Inferior parietal cortex (tissue), 1 donor: Measurements from ENCODE around the gene HCFC2.
"Not testable (repeated sequence)": the region's sequence is repeated elsewhere in the genome, so short reads cannot be mapped to it uniquely, and the experiment has no call there.

Experiments
- DNase-seq: peaks from one replicate; pipeline ENCODE4 v3.0.0-alpha.2; 2016; ENCODE audit errors: extremely low spot score

Gene HCFC2

GRCh38 chr12:104057771-104058197, 6.5 kb upstream of the HCFC2 start:
- no peak for DNase-seq

DNA sequence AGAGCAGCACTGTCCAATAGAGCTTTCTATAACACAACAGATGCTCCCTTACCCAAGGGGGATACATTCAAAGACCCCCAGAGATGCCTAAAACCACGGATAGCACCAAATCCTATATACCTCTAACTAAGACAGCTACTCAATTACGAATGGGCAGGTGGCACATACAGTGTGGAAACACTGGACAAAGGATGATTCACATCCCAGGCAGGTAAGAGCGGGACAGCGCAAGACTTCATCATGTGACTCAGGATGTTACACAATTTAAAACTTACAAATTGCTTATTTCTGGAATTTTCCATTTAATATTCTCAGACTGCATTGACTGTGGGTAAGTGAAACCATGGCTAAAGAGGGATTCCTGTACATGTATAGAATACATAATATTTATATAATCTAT, 5.5 kb upstream of the HCFC2 start:
- no peak for DNase-seq

GRCh38 chr12:104059963-104060362, 4.4 kb upstream of the HCFC2 start:
- no peak for DNase-seq

- no peak for DNase-seq
These were observed 3.5 kb upstream of the HCFC2 start for GRCh38 chr12:104060791-104061190.

DNA sequence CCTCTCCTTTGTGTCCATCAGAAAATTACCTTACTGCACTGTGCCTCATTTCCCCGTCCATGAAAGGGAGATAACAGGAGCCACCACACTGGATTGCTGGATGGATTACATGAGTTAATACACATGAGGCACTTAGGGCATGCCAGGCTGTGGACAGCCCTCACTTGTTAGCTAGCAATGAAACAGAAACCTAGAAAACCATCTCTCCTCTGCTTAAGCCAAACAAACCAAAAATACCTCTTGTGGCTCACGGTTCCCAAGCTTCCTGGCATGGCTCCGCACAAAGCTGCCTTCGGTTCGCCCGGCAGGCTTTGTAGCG, 660 bp upstream of the HCFC2 start:
- no peak for DNase-seq

GRCh38 chr12:104064842-104065427, 604 bp downstream of the HCFC2 start:
- DNase-seq: peak; percentile 8

- DNase-seq: no peak
These were observed 7.8 kb downstream of the HCFC2 start for GRCh38 chr12:104072099-104072498.

DNA sequence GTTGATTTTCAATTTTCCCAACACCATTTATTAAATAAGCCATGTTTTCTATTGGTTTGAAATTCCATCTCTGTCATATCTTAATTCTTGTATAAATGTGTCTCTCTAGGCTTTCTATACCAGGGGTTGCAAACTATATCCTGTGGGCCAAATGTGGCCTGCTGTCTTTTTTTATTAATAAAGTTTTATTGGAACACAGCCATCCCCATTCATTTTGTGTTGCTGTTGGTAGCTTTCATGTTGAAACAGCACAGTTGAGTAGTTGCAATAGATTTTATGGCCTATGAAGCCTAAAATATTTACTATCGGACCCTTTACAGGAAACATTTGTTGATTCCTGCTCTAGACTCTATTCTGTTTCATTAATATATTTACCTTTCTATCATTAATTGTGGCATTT, 9.4 kb downstream of the HCFC2 start:
- no peak for DNase-seq

DNA sequence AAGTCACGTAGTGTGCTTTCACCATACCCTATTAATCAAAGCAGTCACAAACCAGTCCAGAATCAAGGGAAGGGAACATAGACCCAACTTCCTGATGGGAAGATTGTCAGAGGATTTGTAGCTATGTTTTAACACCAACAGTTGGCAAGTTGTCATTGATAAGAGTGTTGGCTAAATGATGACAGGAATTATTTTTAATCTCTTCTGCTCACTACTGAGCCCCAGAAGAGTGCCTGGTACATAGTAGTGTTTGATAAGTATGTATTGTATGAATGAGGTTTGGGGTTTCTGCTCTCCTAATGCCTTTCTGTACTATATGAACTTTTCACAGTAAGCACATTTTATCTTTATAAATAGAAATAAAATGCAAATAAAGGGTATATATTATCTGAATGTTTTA, 14.7 kb downstream of the HCFC2 start:
- DNase-seq: no peak

GRCh38 chr12:104080764-104081163, 16.4 kb downstream of the HCFC2 start:
- DNase-seq: no peak

DNA sequence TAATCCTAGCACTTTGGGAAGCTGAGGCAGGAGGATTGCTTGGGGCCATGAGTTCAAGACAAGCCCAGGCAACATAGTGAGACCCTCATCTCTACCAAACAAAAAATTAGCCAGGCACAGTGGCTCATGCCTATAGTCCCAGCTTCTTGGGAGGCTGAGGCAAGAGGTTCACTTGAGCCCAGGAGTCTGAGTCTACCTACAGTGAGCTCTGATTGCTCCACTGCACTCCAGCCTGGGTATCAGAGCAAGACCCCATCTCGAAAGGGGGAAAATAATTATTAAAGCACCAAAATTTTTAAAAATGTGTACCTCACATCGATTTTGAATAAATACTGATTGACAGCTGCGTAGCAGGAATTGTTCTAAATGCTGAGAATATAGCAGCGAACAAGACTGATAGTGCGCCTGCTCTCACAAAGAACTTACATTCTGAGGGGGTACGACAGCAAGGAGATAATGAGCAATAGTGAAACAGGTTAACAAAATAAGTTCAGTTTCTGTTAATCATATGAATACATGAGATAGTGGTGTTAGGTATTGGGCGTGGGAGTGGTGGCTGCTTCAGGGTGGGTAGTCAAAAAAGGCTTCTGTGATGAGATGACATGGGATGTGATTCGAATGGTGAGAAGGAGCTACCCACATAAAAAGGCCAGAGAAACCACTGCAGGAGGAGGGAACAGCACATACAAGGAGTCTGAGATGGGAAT, 19.6 kb downstream of the HCFC2 start:
- no peak for DNase-seq

DNA sequence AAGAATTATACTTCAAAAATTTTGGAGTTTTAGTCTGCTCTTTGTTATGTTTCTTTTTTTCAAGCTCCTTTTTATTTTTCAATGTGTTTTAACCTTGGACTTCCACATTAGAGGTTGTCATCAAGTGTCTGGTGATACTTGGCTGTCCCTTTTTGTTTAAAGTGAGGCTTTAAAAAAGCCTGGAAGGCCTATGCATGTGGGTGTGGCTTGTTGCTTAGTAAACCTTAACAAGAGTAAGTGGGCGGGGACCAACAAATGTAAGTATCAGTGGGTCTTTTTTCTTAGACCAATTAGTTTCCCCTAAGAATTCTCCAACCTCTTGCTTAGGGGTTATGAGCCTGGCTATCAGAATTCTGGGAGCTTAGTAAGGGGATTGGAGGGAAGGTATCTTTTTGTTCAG, 26.4 kb downstream of the HCFC2 start:
- DNase-seq: no peak

DNA sequence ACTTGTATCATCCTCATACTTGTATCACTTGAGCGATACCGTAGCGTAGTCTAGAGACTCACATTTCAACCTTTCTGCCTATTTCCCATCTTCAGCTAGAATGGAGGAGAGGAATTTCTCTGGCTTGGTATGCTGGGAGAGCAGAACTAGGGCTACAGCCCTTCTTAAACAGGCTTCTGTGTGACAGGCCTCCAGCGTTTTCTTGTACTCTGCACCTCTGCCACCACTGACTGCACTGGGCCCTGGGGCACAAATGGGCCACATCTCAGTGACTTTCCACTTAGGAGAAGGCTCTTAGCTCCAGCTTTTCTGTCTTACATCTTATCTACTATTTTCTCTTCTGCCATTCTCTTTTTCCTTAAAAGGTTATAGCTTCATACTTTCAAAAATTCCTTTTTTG, 26.8 kb downstream of the HCFC2 start:
- DNase-seq: no peak

DNA sequence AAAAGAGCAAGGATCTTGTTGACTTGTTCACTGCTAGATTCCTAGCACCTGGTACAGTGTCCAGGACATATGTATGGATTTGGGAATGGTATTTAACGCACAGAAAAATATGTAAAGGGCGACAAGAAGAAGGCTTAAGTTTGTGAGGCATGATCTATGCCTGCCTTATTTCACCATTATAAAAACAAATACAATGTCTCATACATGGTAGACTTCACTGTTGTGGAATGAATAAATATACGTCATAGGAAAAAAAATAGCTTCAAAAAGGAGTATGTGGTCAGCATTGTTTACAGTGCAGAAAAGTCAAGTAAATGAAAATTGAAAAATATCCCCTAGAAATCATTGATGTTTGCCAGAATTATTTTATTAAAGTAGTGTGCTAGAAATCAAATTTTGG, 30.0 kb downstream of the HCFC2 start:
- no peak for DNase-seq

GRCh38 chr12:104095289-104095688, 31.0 kb downstream of the HCFC2 start:
- DNase-seq: no peak

- DNase-seq: no peak
These were observed 33.6 kb downstream of the HCFC2 start for GRCh38 chr12:104097954-104098353.

DNA sequence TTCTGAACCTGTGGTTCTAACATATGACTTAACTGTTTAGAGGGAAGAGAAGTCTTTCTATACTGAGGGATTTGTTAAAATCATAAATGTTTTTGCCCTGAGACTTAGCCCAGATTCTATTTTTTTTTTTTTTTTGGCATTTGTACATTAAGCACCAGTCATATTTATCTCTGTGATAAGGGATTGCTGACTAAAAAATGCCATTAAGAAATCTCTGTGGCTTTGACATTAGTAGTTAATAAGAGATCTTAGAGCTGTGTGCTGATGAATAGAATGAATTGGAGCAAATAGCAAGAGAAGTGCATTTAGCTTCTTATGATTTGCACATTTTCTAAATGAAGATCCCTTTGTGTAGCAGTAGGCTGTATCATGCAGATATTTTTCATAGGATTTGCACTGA, 41.1 kb downstream of the HCFC2 start:
- no peak for DNase-seq

GRCh38 chr12:104106965-104107364, 42.6 kb downstream of the HCFC2 start:
- DNase-seq: no peak

- DNase-seq: peak; percentile 92
These were observed 44.6 kb downstream of the HCFC2 start for GRCh38 chr12:104108755-104109445.

- DNase-seq: no peak
These were observed 45.3 kb downstream of the HCFC2 start for GRCh38 chr12:104109446-104110271.

DNA sequence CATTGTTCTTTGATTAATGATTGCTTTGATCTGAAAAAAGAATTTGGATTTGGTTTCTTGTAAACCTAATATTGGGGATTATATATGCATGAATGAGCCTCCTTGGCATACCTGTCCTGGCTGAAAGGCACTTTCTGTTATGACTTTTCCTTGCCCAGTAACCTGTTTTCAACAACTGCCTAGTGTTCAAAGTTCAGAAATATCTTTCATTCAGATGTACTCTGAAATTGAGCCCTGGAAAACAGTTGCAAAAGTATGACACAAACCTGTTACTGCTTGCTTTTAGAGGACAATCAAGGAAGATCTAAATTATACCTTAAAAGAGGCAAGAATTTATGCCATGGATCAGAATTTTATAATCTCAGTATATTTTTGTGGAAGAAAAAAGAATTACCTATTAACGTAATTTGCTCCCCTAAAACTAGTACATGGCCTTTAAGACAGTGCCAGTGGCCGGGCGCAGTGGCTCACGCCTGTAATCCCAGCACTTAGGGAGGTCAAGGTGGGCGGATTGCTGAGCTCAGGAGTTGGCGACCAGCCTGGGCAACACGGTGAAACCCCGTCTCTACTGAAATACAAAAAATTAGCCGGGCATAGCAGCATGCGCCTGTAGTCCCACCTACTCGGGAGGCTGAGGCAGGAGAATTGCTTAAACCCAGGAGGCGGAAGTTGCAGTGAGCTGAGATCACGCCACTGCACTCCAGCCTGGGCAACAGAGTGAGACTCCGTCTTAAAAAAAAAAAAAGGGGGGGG, 50.7 kb downstream of the HCFC2 start:
- not testable (repeated sequence) for DNase-seq

GRCh38 chr12:104115587-104115975, 51.2 kb downstream of the HCFC2 start:
- DNase-seq: no peak
